ENCODE measurements around the gene MAP4K1.

The MAP4K1 gene

GRCh38 chr19:38577826-38578225, 39.9 kb downstream of the MAP4K1 start:
- H3K4me3 ChIP-seq (ENCODE audit: low read length in 2 of 2), result no peak overlapping the region
- H3K9me3 ChIP-seq (ENCODE audit: control insufficient read depth in 2 of 2, low read length in 2 of 2), result no peaks in the 10 kb centered on the region
- no peaks in the 10 kb centered on the region for H3K27me3 ChIP-seq (ENCODE audit: control insufficient read depth in 2 of 2, insufficient read depth in 2 of 2, low read length in 2 of 2)
- no peak overlapping the region for H3K27ac ChIP-seq (ENCODE audit: low read depth in 2 of 2, low read length in 2 of 2)
- H3K36me3 ChIP-seq (ENCODE audit: control insufficient read depth in 2 of 2, insufficient read depth in 2 of 2, low read length in 2 of 2), result no peaks in the 10 kb centered on the region
- no peak overlapping the region for H3K9ac ChIP-seq (ENCODE audit: low read depth in 1 of 2, low read length in 2 of 2)
- no peaks in the 10 kb centered on the region for H3K4me1 ChIP-seq (ENCODE audit: control insufficient read depth in 2 of 2, insufficient read depth in 2 of 2, low read length in 2 of 2)

- Histone ChIP-seq H3K9me3 (ENCODE audit: control insufficient read depth in 2 of 2, low read length in 2 of 2) (no peaks in the 10 kb centered on the region), H3K36me3 (ENCODE audit: control insufficient read depth in 2 of 2, insufficient read depth in 2 of 2, low read length in 2 of 2) (no peaks in the 10 kb centered on the region)
These were observed 46.1 kb downstream of the MAP4K1 start for GRCh38 chr19:38571682-38572081.

GRCh38 chr19:38569368-38569983, 48.3 kb downstream of the MAP4K1 start:
- Histone ChIP-seq H3K9me3 (ENCODE audit: control insufficient read depth in 2 of 2, low read length in 2 of 2) (no peaks in the 10 kb centered on the region), H3K4me1 (ENCODE audit: control insufficient read depth in 2 of 2, insufficient read depth in 2 of 2, low read length in 2 of 2) (no peaks in the 10 kb centered on the region), H3K27me3 (ENCODE audit: control insufficient read depth in 2 of 2, insufficient read depth in 2 of 2, low read length in 2 of 2) (peaks cover 0 to 7% of the 10 kb centered on the region in 2 donors), H3K36me3 (ENCODE audit: control insufficient read depth in 2 of 2, insufficient read depth in 2 of 2, low read length in 2 of 2) (no peaks in the 10 kb centered on the region), H3K9ac (ENCODE audit: low read depth in 1 of 2, low read length in 2 of 2) (no peak overlapping the region), H3K27ac (ENCODE audit: low read depth in 2 of 2, low read length in 2 of 2) (no peak overlapping the region), H3K4me3 (ENCODE audit: low read length in 2 of 2) (no peak overlapping the region)

More at GRCh38 chr19:38571682-38572081, 46.1 kb downstream of the MAP4K1 start:
- Histone ChIP-seq H3K4me3 (ENCODE audit: low read length in 2 of 2) (no peak overlapping the region), H3K27me3 (ENCODE audit: control insufficient read depth in 2 of 2, insufficient read depth in 2 of 2, low read length in 2 of 2) (no peaks in the 10 kb centered on the region), H3K27ac (ENCODE audit: low read depth in 2 of 2, low read length in 2 of 2) (no peak overlapping the region), H3K9ac (ENCODE audit: low read depth in 1 of 2, low read length in 2 of 2) (no peak overlapping the region), H3K4me1 (ENCODE audit: control insufficient read depth in 2 of 2, insufficient read depth in 2 of 2, low read length in 2 of 2) (no peaks in the 10 kb centered on the region)

GRCh38 chr19:38565691-38566105, 52.1 kb downstream of the MAP4K1 start:
- H3K27me3 ChIP-seq (ENCODE audit: control insufficient read depth in 2 of 2, insufficient read depth in 2 of 2, low read length in 2 of 2), result peaks cover 8 to 11% of the 10 kb centered on the region in 2 donors
- no peak overlapping the region for H3K4me3 ChIP-seq (ENCODE audit: low read length in 2 of 2)
- H3K9ac ChIP-seq (ENCODE audit: low read depth in 1 of 2, low read length in 2 of 2), result no peak overlapping the region

GRCh38 chr19:38564981-38565690, 52.6 kb downstream of the MAP4K1 start:
- Histone ChIP-seq H3K9me3 (ENCODE audit: control insufficient read depth in 2 of 2, low read length in 2 of 2) (no peaks in the 10 kb centered on the region), H3K9ac (ENCODE audit: low read depth in 1 of 2, low read length in 2 of 2) (no peak overlapping the region), H3K4me1 (ENCODE audit: control insufficient read depth in 2 of 2, insufficient read depth in 2 of 2, low read length in 2 of 2) (no peaks in the 10 kb centered on the region), H3K27ac (ENCODE audit: low read depth in 2 of 2, low read length in 2 of 2) (no peak overlapping the region), H3K27me3 (ENCODE audit: control insufficient read depth in 2 of 2, insufficient read depth in 2 of 2, low read length in 2 of 2) (peaks cover 8 to 11% of the 10 kb centered on the region in 2 donors), H3K36me3 (ENCODE audit: control insufficient read depth in 2 of 2, insufficient read depth in 2 of 2, low read length in 2 of 2) (no peaks in the 10 kb centered on the region), H3K4me3 (ENCODE audit: low read length in 2 of 2) (no peak overlapping the region)

More at GRCh38 chr19:38565691-38566105, 52.1 kb downstream of the MAP4K1 start:
- Histone ChIP-seq H3K4me1 (ENCODE audit: control insufficient read depth in 2 of 2, insufficient read depth in 2 of 2, low read length in 2 of 2) (no peaks in the 10 kb centered on the region), H3K9me3 (ENCODE audit: control insufficient read depth in 2 of 2, low read length in 2 of 2) (no peaks in the 10 kb centered on the region), H3K36me3 (ENCODE audit: control insufficient read depth in 2 of 2, insufficient read depth in 2 of 2, low read length in 2 of 2) (no peaks in the 10 kb centered on the region), H3K27ac (ENCODE audit: low read depth in 2 of 2, low read length in 2 of 2) (no peak overlapping the region)

GRCh38 chr19:38563475-38563874, 54.3 kb downstream of the MAP4K1 start:
- H3K4me3 ChIP-seq (ENCODE audit: low read length in 2 of 2), result no peak overlapping the region
- peaks cover 8 to 11% of the 10 kb centered on the region in 2 donors for H3K27me3 ChIP-seq (ENCODE audit: control insufficient read depth in 2 of 2, insufficient read depth in 2 of 2, low read length in 2 of 2)
- H3K4me1 ChIP-seq (ENCODE audit: control insufficient read depth in 2 of 2, insufficient read depth in 2 of 2, low read length in 2 of 2), result no peaks in the 10 kb centered on the region
- no peak overlapping the region for H3K9ac ChIP-seq (ENCODE audit: low read depth in 1 of 2, low read length in 2 of 2)
- no peak overlapping the region for H3K27ac ChIP-seq (ENCODE audit: low read depth in 2 of 2, low read length in 2 of 2)
- H3K36me3 ChIP-seq (ENCODE audit: control insufficient read depth in 2 of 2, insufficient read depth in 2 of 2, low read length in 2 of 2), result no peaks in the 10 kb centered on the region
- no peaks in the 10 kb centered on the region for H3K9me3 ChIP-seq (ENCODE audit: control insufficient read depth in 2 of 2, low read length in 2 of 2)

GRCh38 chr19:38562096-38562495, 55.7 kb downstream of the MAP4K1 start:
- Histone ChIP-seq H3K27ac (ENCODE audit: low read depth in 2 of 2, low read length in 2 of 2) (no peak overlapping the region), H3K9ac (ENCODE audit: low read depth in 1 of 2, low read length in 2 of 2) (no peak overlapping the region), H3K36me3 (ENCODE audit: control insufficient read depth in 2 of 2, insufficient read depth in 2 of 2, low read length in 2 of 2) (no peaks in the 10 kb centered on the region), H3K4me1 (ENCODE audit: control insufficient read depth in 2 of 2, insufficient read depth in 2 of 2, low read length in 2 of 2) (peaks cover 0 to 2% of the 10 kb centered on the region in 2 donors), H3K27me3 (ENCODE audit: control insufficient read depth in 2 of 2, insufficient read depth in 2 of 2, low read length in 2 of 2) (peaks cover 8 to 11% of the 10 kb centered on the region in 2 donors), H3K9me3 (ENCODE audit: control insufficient read depth in 2 of 2, low read length in 2 of 2) (no peaks in the 10 kb centered on the region), H3K4me3 (ENCODE audit: low read length in 2 of 2) (no peak overlapping the region)

GRCh38 chr19:38561658-38562057, 56.1 kb downstream of the MAP4K1 start:
- no peaks in the 10 kb centered on the region for H3K36me3 ChIP-seq (ENCODE audit: control insufficient read depth in 2 of 2, insufficient read depth in 2 of 2, low read length in 2 of 2)

GRCh38 chr19:38561053-38561606, 56.6 kb downstream of the MAP4K1 start:
- H3K9me3 ChIP-seq (ENCODE audit: control insufficient read depth in 2 of 2, low read length in 2 of 2), result no peaks in the 10 kb centered on the region
- peaks cover 8 to 11% of the 10 kb centered on the region in 2 donors for H3K27me3 ChIP-seq (ENCODE audit: control insufficient read depth in 2 of 2, insufficient read depth in 2 of 2, low read length in 2 of 2)
- no peak overlapping the region for H3K27ac ChIP-seq (ENCODE audit: low read depth in 2 of 2, low read length in 2 of 2)
- peaks cover 0 to 2% of the 10 kb centered on the region in 2 donors for H3K4me1 ChIP-seq (ENCODE audit: control insufficient read depth in 2 of 2, insufficient read depth in 2 of 2, low read length in 2 of 2)
- no peak overlapping the region for H3K4me3 ChIP-seq (ENCODE audit: low read length in 2 of 2)
- H3K9ac ChIP-seq (ENCODE audit: low read depth in 1 of 2, low read length in 2 of 2), result no peak overlapping the region
- H3K36me3 ChIP-seq (ENCODE audit: control insufficient read depth in 2 of 2, insufficient read depth in 2 of 2, low read length in 2 of 2), result no peaks in the 10 kb centered on the region

More at GRCh38 chr19:38561658-38562057, 56.1 kb downstream of the MAP4K1 start:
- no peak overlapping the region for H3K27ac ChIP-seq (ENCODE audit: low read depth in 2 of 2, low read length in 2 of 2)
- H3K9ac ChIP-seq (ENCODE audit: low read depth in 1 of 2, low read length in 2 of 2), result no peak overlapping the region
- H3K27me3 ChIP-seq (ENCODE audit: control insufficient read depth in 2 of 2, insufficient read depth in 2 of 2, low read length in 2 of 2), result peaks cover 8 to 11% of the 10 kb centered on the region in 2 donors
- H3K4me1 ChIP-seq (ENCODE audit: control insufficient read depth in 2 of 2, insufficient read depth in 2 of 2, low read length in 2 of 2), result peaks cover 0 to 2% of the 10 kb centered on the region in 2 donors
- H3K4me3 ChIP-seq (ENCODE audit: low read length in 2 of 2), result no peak overlapping the region
- no peaks in the 10 kb centered on the region for H3K9me3 ChIP-seq (ENCODE audit: control insufficient read depth in 2 of 2, low read length in 2 of 2)
